Spleen (tissue), 11 donors: ENCODE data around the gene TADA2A. TPM values are rescaled to one million over a fixed set of nuclear protein-coding genes. Genes with fewer than 3 reads are reported as not detected.
"Not testable (repeated sequence)": the region's sequence is repeated elsewhere in the genome, so short reads cannot be mapped to it uniquely, and the experiment has no call there.

Source experiments
- DNase-seq: peaks from one replicate; pipeline ENCODE4 v3.0.0-alpha.2; 2020
- H3K27ac ChIP-seq, 8 donors: fragments of 200-600 bp; sonication (generic) in 7 of 8; 1 replicate in 4 of 8; 2 replicates in 4 of 8; pipeline versions ENCODE4 v1.5.0 to v1.8.0; 2016 to 2021; ENCODE audit warnings: inconsistent platforms in 4 of 8, mild to moderate bottlenecking in 4 of 8, moderate library complexity in 1 of 8
- H3K27me3 ChIP-seq, 7 donors: fragments of 200-600 bp; sonication (generic) in 6 of 7; replicated peaks in 1 of 7; 1 replicate in 4 of 7; 2 replicates in 3 of 7; pipeline versions ENCODE4 v1.5.0 to v1.8.0; 2016 to 2021; ENCODE audit warnings: inconsistent platforms in 3 of 7, mild to moderate bottlenecking in 1 of 7
- H3K36me3 ChIP-seq, 6 donors: fragments of 200-600 bp; sonication (generic) in 5 of 6; 1 replicate in 4 of 6; 2 replicates in 2 of 6; pipeline versions ENCODE4 v1.5.0 to v1.8.0; 2016 to 2021; ENCODE audit warnings: inconsistent platforms in 2 of 6
- H3K4me1 ChIP-seq, 6 donors: fragments of 200-600 bp; sonication (generic) in 5 of 6; 1 replicate in 3 of 6; 2 replicates in 3 of 6; pipeline versions ENCODE4 v1.5.0 to v1.8.0; 2016 to 2021; ENCODE audit warnings: inconsistent platforms in 3 of 6
- H3K4me3 ChIP-seq, 8 donors: fragments of 200-600 bp; sonication (generic) in 7 of 8; 1 replicate in 4 of 8; 2 replicates in 4 of 8; pipeline versions ENCODE4 v1.5.0 to v1.8.0; 2016 to 2021; ENCODE audit warnings: inconsistent platforms in 4 of 8, mild to moderate bottlenecking in 4 of 8, moderate library complexity in 2 of 8
- H3K9me3 ChIP-seq, 8 donors: fragments of 200-600 bp; sonication (generic) in 7 of 8; 1 replicate in 4 of 8; 2 replicates in 4 of 8; pipeline versions ENCODE4 v1.5.0 to v1.8.0; 2016 to 2021; ENCODE audit warnings: inconsistent platforms in 4 of 8
- CTCF ChIP-seq, 11 experiments: fragments of 200-600 bp in 7 of 11; fragments of 450-650 bp in 4 of 11; sonication (generic) in 4 of 11; IDR thresholded peaks in 8 of 11; conservative IDR thresholded peaks in 3 of 11; 1 replicate in 7 of 11; 2 replicates in 4 of 11; pipeline versions ENCODE4 v1.4.0 to v1.8.0; 2016 to 2021; ENCODE audit warnings: antibody characterized with exemption in 11 of 11, inconsistent platforms in 4 of 11, mild to moderate bottlenecking in 1 of 11
- POLR2A ChIP-seq, 3 donors: fragments of 450-650 bp; IDR thresholded peaks; one replicate each; pipeline ENCODE4 v1.5.1; 2017; ENCODE audit warnings: antibody characterized with exemption in 3 of 3, mild to moderate bottlenecking in 1 of 3
- POLR2AphosphoS5 ChIP-seq, 3 donors: sonication (generic); formaldehyde crosslinking; IDR thresholded peaks; one replicate each; pipeline ENCODE4 v1.5.1; 2017; ENCODE audit warnings: antibody characterized with exemption in 3 of 3
- WGBS, 5 donors: extraction: QIAGEN DNeasy Blood & Tissue Kit in 3 of 5; methylation state at CpG; one replicate each; pipeline versions ENCODE4 v1.1.5 to v1.1.7; 2013 to 2018; 5-methylcytosine and 5-hydroxymethylcytosine counted together
- intact Hi-C: fragments of 100-400 bp; cut with DNase I; formaldehyde crosslinking; loops from one replicate; pipeline ENCODE4 v1.15.0; 2023; ENCODE audit warnings: low total_unique reads
- polyA plus RNA-seq, 3 donors: library from polyadenylated mRNA; stranded (reverse); fragments of 200-250 nt; gene quantifications; one replicate each; pipeline ENCODE4 v1.2.1, GENCODE V29; 2013
- total RNA-seq, 7 donors: library from RNA; depleted of rRNA in 3 of 7; stranded (reverse); fragments of >200 nt in 3 of 7; fragmentation: NEBNext Ultra II Directional in 4 of 7; extraction: Animal tissue kit (Norgen Biotek cat#: 25700) in 4 of 7; gene quantifications; one replicate each; pipeline versions ENCODE4 v1.1.0 to v1.2.1, GENCODE V29; 2016 to 2021
- donor health status: healthy with polysubstance abuse.
- donor health status: DM: no; HTN: no; CAD: no; lungs with moderate emphysema.
- donor health status: DM: no; HTN: no; CAD: no.
- donor health status: Bipolar disorder and iron deficiency.
- donor health status: healthy.
- donor health status: DM: no; HTN: no; CAD: no.
- donor health status: DM: yes; HTN: yes; CAD: no.

TADA2A gene
- total and polyA plus RNA-seq, 10 donors = 7.8 to 31.8 (median 20.6) TPM

- Histone ChIP-seq H3K27ac (no peak overlapping the region), H3K27me3 (no peaks in the 10 kb centered on the region), H3K36me3 (peaks cover 0 to 98% (median 58%) of the 10 kb centered on the region in 6 donors), H3K9me3 (no peaks in the 10 kb centered on the region), H3K4me1 (no peaks in the 10 kb centered on the region), H3K4me3 (no peak overlapping the region)
- DNase-seq = no peak
- intact Hi-C loops = no loop called here
- 95 to 99% (median 98%) methylated on average over 2 of the region's 2 CpGs for WGBS, 5 donors
- TF ChIP-seq CTCF (IDR thresholded peaks at IDR 0.05 in 8 of 11, conservative IDR thresholded peaks at IDR 0.05 in 3 of 11) = no peak
These were observed 26.0 kb downstream of the TADA2A start for GRCh38 chr17:37432671-37433070.

- no peak overlapping the region for H3K27ac ChIP-seq
- no peak for DNase-seq
- H3K27me3 ChIP-seq = no peaks in the 10 kb centered on the region
- H3K36me3 ChIP-seq = peaks cover 5 to 100% (median 58%) of the 10 kb centered on the region in 6 donors
- H3K4me1 ChIP-seq = peaks cover 0 to 9% (median 1%) of the 10 kb centered on the region in 6 donors
- no peak overlapping the region for H3K4me3 ChIP-seq
- 65 to 76% (median 74%) methylated on average over 4 of the region's 4 CpGs for WGBS, 5 donors
- no peaks in the 10 kb centered on the region for H3K9me3 ChIP-seq
- no peak for TF ChIP-seq CTCF (IDR thresholded peaks at IDR 0.05 in 8 of 11, conservative IDR thresholded peaks at IDR 0.05 in 3 of 11)
- intact Hi-C loops = no loop called here
These were observed 31.5 kb downstream of the TADA2A start for GRCh38 chr17:37438141-37438540.

- H3K36me3 ChIP-seq = peaks cover 5 to 100% (median 63%) of the 10 kb centered on the region in 6 donors
- no peaks in the 10 kb centered on the region for H3K9me3 ChIP-seq
- WGBS, 5 donors = 82 to 96% (median 85%) methylated on average over 2 of the region's 2 CpGs
These were observed 33.7 kb downstream of the TADA2A start for GRCh38 chr17:37440424-37440823.

GRCh38 chr17:37441369-37442014 lies 34.8 kb downstream of the TADA2A start:
- H3K4me1 ChIP-seq, H3K27me3 ChIP-seq, DNase-seq, H3K27ac ChIP-seq, intact Hi-C loops, H3K9me3 ChIP-seq, H3K4me3 ChIP-seq: not testable (repeated sequence)
- peaks cover 5 to 100% (median 64%) of the 10 kb centered on the region in 6 donors for H3K36me3 ChIP-seq
- 82 to 89% (median 83%) methylated on average over 12 of the region's 12 CpGs for WGBS, 5 donors

More at GRCh38 chr17:37440424-37440823, 33.7 kb downstream of the TADA2A start:
- intact Hi-C loops = no loop called here
- Histone ChIP-seq H3K4me3 (no peak overlapping the region), H3K27ac (no peak overlapping the region), H3K27me3 (no peaks in the 10 kb centered on the region), H3K4me1 (peaks cover 0 to 9% (median 1%) of the 10 kb centered on the region in 6 donors)
- no peak for DNase-seq
- TF ChIP-seq POLR2AphosphoS5 (IDR thresholded peaks at IDR 0.05) = no peak

- Histone ChIP-seq H3K4me1 (peaks cover 0 to 7% (median 1%) of the 10 kb centered on the region in 6 donors), H3K27ac (no peak overlapping the region), H3K36me3 (peaks cover 5 to 100% (median 61%) of the 10 kb centered on the region in 6 donors), H3K4me3 (no peak overlapping the region), H3K27me3 (no peaks in the 10 kb centered on the region), H3K9me3 (no peaks in the 10 kb centered on the region)
- no peak for DNase-seq
- intact Hi-C loops = no loop called here
- 91 to 99% (median 96%) methylated on average over 4 of the region's 4 CpGs for WGBS, 5 donors
- TF ChIP-seq POLR2A (IDR thresholded peaks at IDR 0.05) (no peak), POLR2AphosphoS5 (IDR thresholded peaks at IDR 0.05) (no peak), CTCF (IDR thresholded peaks at IDR 0.05 in 8 of 11, conservative IDR thresholded peaks at IDR 0.05 in 3 of 11) (no peak)
These were observed 39.3 kb downstream of the TADA2A start for GRCh38 chr17:37446027-37446426.
